Muscle of leg (tissue), 11 donors: ENCODE results near the gene MNT. TPM values are rescaled to one million over a fixed set of nuclear protein-coding genes. Genes with fewer than 3 reads are reported as not detected.

Experiments
- DNase-seq: peaks from one replicate; pipeline ENCODE4 v3.0.0; 2013
- H3K27ac ChIP-seq: one replicate; pipeline ENCODE4 v1.5.1; 2013; ENCODE audit warnings: mild to moderate bottlenecking, low read length, control low read depth
- H3K27me3 ChIP-seq: one replicate; pipeline ENCODE4 v1.6.1; 2013; ENCODE audit warnings: low read length; ENCODE audit not compliant: control insufficient read depth, insufficient read depth
- H3K36me3 ChIP-seq: one replicate; pipeline ENCODE4 v1.6.1; 2013; ENCODE audit warnings: low read length; ENCODE audit not compliant: control insufficient read depth, insufficient read depth
- H3K4me1 ChIP-seq: one replicate; pipeline ENCODE4 v1.6.1; 2013; ENCODE audit warnings: low read length; ENCODE audit not compliant: control insufficient read depth, insufficient read depth
- H3K4me3 ChIP-seq: one replicate; pipeline ENCODE4 v1.5.1; 2013; ENCODE audit warnings: low read length, control low read depth
- H3K9me3 ChIP-seq: replicated peaks from 2 replicates; pipeline ENCODE4 v1.6.1; 2013; ENCODE audit warnings: low read depth, low read length; ENCODE audit not compliant: control insufficient read depth
- WGBS: methylation state at CpG from one replicate; pipeline ENCODE4 v1.1.5; 2013; ENCODE audit warnings: missing lambda C conversion rate; ENCODE audit not compliant: insufficient coverage; 5-methylcytosine and 5-hydroxymethylcytosine counted together
- polyA plus RNA-seq, 8 donors: library from polyadenylated mRNA; unstranded; fragments of 120-200 nt; gene quantifications; one replicate each; pipeline versions ENCODE4 v1.2.1 to v1.2.3, GENCODE V29; 2013; ENCODE audit warnings: inconsistent platforms in 1 of 8, low replicate concordance in 1 of 8; ENCODE audit not compliant: insufficient read length in 8 of 8, insufficient read depth in 1 of 8
- total RNA-seq: library from RNA; stranded (reverse); fragments of 120-200 nt; gene quantifications from one replicate; pipeline ENCODE4 v1.2.4, GENCODE V29; 2013

The MNT gene
- total and polyA plus RNA-seq, 9 donors, result 8.0 to 19.3 (median 16.0) TPM

GRCh38 chr17:2351269-2351668 lies 49.6 kb downstream of the MNT start:
- no peak overlapping the region for H3K27ac ChIP-seq
- WGBS, result 93% methylated on average over 6 of the region's 6 CpGs
- H3K27me3 ChIP-seq, result no peaks in the 10 kb centered on the region
- H3K9me3 ChIP-seq, result no peaks in the 10 kb centered on the region
- no peak overlapping the region for H3K4me3 ChIP-seq
- peaks cover 9% of the 10 kb centered on the region for H3K36me3 ChIP-seq
- H3K4me1 ChIP-seq, result peaks cover 12% of the 10 kb centered on the region
- no peak for DNase-seq

GRCh38 chr17:2347805-2348685 lies 52.8 kb downstream of the MNT start:
- Histone ChIP-seq H3K27ac (peak overlapping the region; percentile 65), H3K4me1 (peaks cover 12% of the 10 kb centered on the region), H3K36me3 (peaks cover 35% of the 10 kb centered on the region), H3K27me3 (no peaks in the 10 kb centered on the region), H3K9me3 (no peaks in the 10 kb centered on the region), H3K4me3 (no peak overlapping the region)
- WGBS, result 69% methylated on average over 3 of the region's 11 CpGs
- peak; percentile 76 for DNase-seq

- Histone ChIP-seq H3K4me1 (peaks cover 12% of the 10 kb centered on the region), H3K27ac (no peak overlapping the region), H3K9me3 (no peaks in the 10 kb centered on the region), H3K36me3 (peaks cover 41% of the 10 kb centered on the region), H3K27me3 (no peaks in the 10 kb centered on the region), H3K4me3 (no peak overlapping the region)
- no peak for DNase-seq
- WGBS, result 93% methylated on average over 7 of the region's 8 CpGs
Observed at GRCh38 chr17:2346475-2346874, 54.4 kb downstream of the MNT start.

- no peak overlapping the region for H3K4me3 ChIP-seq
- H3K36me3 ChIP-seq, result peaks cover 42% of the 10 kb centered on the region
- no peak overlapping the region for H3K27ac ChIP-seq
- WGBS, result 94% methylated on average over 4 of the region's 10 CpGs
- no peaks in the 10 kb centered on the region for H3K9me3 ChIP-seq
- DNase-seq, result no peak
- H3K27me3 ChIP-seq, result no peaks in the 10 kb centered on the region
- peaks cover 12% of the 10 kb centered on the region for H3K4me1 ChIP-seq
Observed at GRCh38 chr17:2344528-2344927, 56.3 kb downstream of the MNT start.

- H3K27ac ChIP-seq, result no peak overlapping the region
- no peaks in the 10 kb centered on the region for H3K9me3 ChIP-seq
- no peak overlapping the region for H3K4me3 ChIP-seq
- H3K36me3 ChIP-seq, result peaks cover 37% of the 10 kb centered on the region
- no peaks in the 10 kb centered on the region for H3K27me3 ChIP-seq
- DNase-seq, result no peak
- peaks cover 10% of the 10 kb centered on the region for H3K4me1 ChIP-seq
- WGBS, result 100% methylated on average over 2 of the region's 5 CpGs
Observed at GRCh38 chr17:2343421-2343820, 57.4 kb downstream of the MNT start.

- Histone ChIP-seq H3K27me3 (no peaks in the 10 kb centered on the region), H3K4me3 (peak overlapping the region; percentile 80), H3K4me1 (peaks cover 20% of the 10 kb centered on the region), H3K27ac (peak overlapping the region; percentile 67), H3K9me3 (no peaks in the 10 kb centered on the region), H3K36me3 (peaks cover 29% of the 10 kb centered on the region)
- WGBS, result 0% methylated on average over 2 of the region's 5 CpGs
- peak; percentile 27 for DNase-seq
Observed at GRCh38 chr17:2338315-2338657, 62.6 kb downstream of the MNT start.

- WGBS, result under 1% methylated on average over 86 of the region's 92 CpGs
Observed at GRCh38 chr17:2337544-2338314, 63.1 kb downstream of the MNT start.

GRCh38 chr17:2336852-2337543 lies 63.9 kb downstream of the MNT start, which contains the start of gene SGSM2:
TSS of gene SGSM2 (plus strand) at chr17:2337501. CDS start at chr17:2337689, 188 bp downstream.
- H3K27ac ChIP-seq, result peak within 1 kb of the TSS; percentile 95
- H3K36me3 ChIP-seq, result peaks cover 35% of the 10 kb centered on the region
- under 1% methylated on average over 77 of the region's 77 CpGs for WGBS
- H3K4me3 ChIP-seq, result peak within 1 kb of the TSS; percentile 80
- H3K9me3 ChIP-seq, result no peaks in the 10 kb centered on the region
- H3K27me3 ChIP-seq, result no peaks in the 10 kb centered on the region
- DNase-seq, result peak; percentile 81
- peaks cover 20% of the 10 kb centered on the region for H3K4me1 ChIP-seq

More at GRCh38 chr17:2337544-2338314, 63.1 kb downstream of the MNT start:
- Histone ChIP-seq H3K9me3 (no peaks in the 10 kb centered on the region), H3K27ac (peak overlapping the region; percentile 67), H3K4me1 (peaks cover 20% of the 10 kb centered on the region), H3K36me3 (peaks cover 29% of the 10 kb centered on the region), H3K4me3 (peak overlapping the region; percentile 80), H3K27me3 (no peaks in the 10 kb centered on the region)
- peak; percentile 65 for DNase-seq

- Histone ChIP-seq H3K4me3 (peak within 1 kb of the TSS; percentile 80), H3K27ac (peak within 1 kb of the TSS; percentile 95), H3K9me3 (no peaks in the 10 kb centered on the region), H3K27me3 (no peaks in the 10 kb centered on the region), H3K36me3 (peaks cover 38% of the 10 kb centered on the region), H3K4me1 (peaks cover 20% of the 10 kb centered on the region)
- WGBS, result under 1% methylated on average over 36 of the region's 48 CpGs
- DNase-seq, result peak; percentile 97
Observed at GRCh38 chr17:2336215-2336851, 64.5 kb downstream of the MNT start, which contains the start of gene TSR1. TSS of gene TSR1 (minus strand) at chr17:2336457. CDS start at chr17:2336427, 30 bp downstream.
